OCI-LY3 (cell line): ENCODE data around the gene HK2.
"Not testable (repeated sequence)": the region's sequence is repeated elsewhere in the genome, so short reads cannot be mapped to it uniquely, and the experiment has no call there.

Experiments
- H2AFZ ChIP-seq: fragments of 200-600, 300-600 bp; shearing (Covaris generic); 2 replicates; pipeline ENCODE4 v1.6.0; 2014; ENCODE audit warnings: antibody characterized with exemption, low read depth, low read length
- H3K27ac ChIP-seq: fragments of 200-600, 300-600 bp; sonication (generic); 2 replicates; pipeline ENCODE4 v1.5.1; 2014; ENCODE audit warnings: mild to moderate bottlenecking, low read length, moderate library complexity, mixed read lengths
- H3K27me3 ChIP-seq: fragments of 200-600, 300-600 bp; sonication (generic); 2 replicates; pipeline ENCODE4 v1.6.1; 2014; ENCODE audit warnings: low read depth, low read length, mixed read lengths
- H3K36me3 ChIP-seq: fragments of 200-600, 300-600 bp; sonication (generic); replicated peaks from 2 replicates; pipeline ENCODE3; 2014; ENCODE audit warnings: low read depth, low read length, mixed read lengths
- H3K4me1 ChIP-seq: fragments of 300-600, 200-600 bp; sonication (generic); 2 replicates; pipeline ENCODE4 v1.6.1; 2014; ENCODE audit warnings: low read length, mixed read lengths
- H3K4me2 ChIP-seq: fragments of 200-600, 300-600 bp; sonication (generic); 2 replicates; pipeline ENCODE4 v1.6.1; 2014; ENCODE audit warnings: low read length, mixed read lengths
- H3K4me3 ChIP-seq: fragments of 300-600, 200-600 bp; sonication (generic); 2 replicates; pipeline ENCODE4 v1.5.1; 2014; ENCODE audit warnings: antibody characterized with exemption, mild to moderate bottlenecking, low read length, moderate library complexity
- H3K79me2 ChIP-seq: fragments of 300-600, 200-600 bp; shearing (Covaris generic); 2 replicates; pipeline ENCODE4 v1.6.1; 2014; ENCODE audit warnings: mild to moderate bottlenecking, low read length, mixed read lengths
- H3K9ac ChIP-seq: fragments of 300-600, 200-600 bp; shearing (Covaris generic); 2 replicates; pipeline ENCODE4 v1.6.0; 2014; ENCODE audit warnings: mild to moderate bottlenecking, low read length, moderate library complexity
- H3K9me3 ChIP-seq: fragments of 200-600, 300-600 bp; shearing (Covaris generic); 2 replicates; pipeline ENCODE4 v1.6.1; 2014; ENCODE audit warnings: low read length, mixed read lengths; ENCODE audit not compliant: insufficient read depth
- H4K20me1 ChIP-seq: fragments of 200-600, 300-600 bp; sonication (generic); 2 replicates; pipeline ENCODE4 v1.6.1; 2016; ENCODE audit warnings: low read length, mixed read lengths; ENCODE audit not compliant: insufficient read depth
- CTCF ChIP-seq: fragments of 200-600, 300-600 bp; sonication (generic); IDR thresholded peaks from 2 replicates; pipeline ENCODE4 v1.5.1; 2014; ENCODE audit warnings: antibody characterized with exemption, low read length, low read depth
- EZH2phosphoT487 ChIP-seq: fragments of 200-600 bp; shearing (Covaris generic); IDR thresholded peaks from 2 replicates; pipeline ENCODE4 v1.6.1; 2018; ENCODE audit warnings: antibody characterized with exemption, mixed run types, low read depth

The HK2 gene

GRCh38 chr2:74890711-74891110 is 56.8 kb downstream of the HK2 start:
- H3K4me1 ChIP-seq = no peaks in the 10 kb centered on the region
- no peak for TF ChIP-seq CTCF
- TF ChIP-seq EZH2phosphoT487 = no peak
- H3K27me3 ChIP-seq = no peaks in the 10 kb centered on the region
- H3K4me2 ChIP-seq = no peak overlapping the region
- H3K4me3 ChIP-seq = no peak overlapping the region
- H3K9ac ChIP-seq = no peak overlapping the region
- H4K20me1 ChIP-seq = no peaks in the 10 kb centered on the region
- H2AFZ ChIP-seq = no peak overlapping the region
- no peak overlapping the region for H3K27ac ChIP-seq
- H3K9me3 ChIP-seq = no peaks in the 10 kb centered on the region
- no peaks in the 10 kb centered on the region for H3K79me2 ChIP-seq
- peaks cover 78% of the 10 kb centered on the region for H3K36me3 ChIP-seq

- no peak overlapping the region for H2AFZ ChIP-seq
Measured at GRCh38 chr2:74891136-74891764, 57.3 kb downstream of the HK2 start.

GRCh38 chr2:74891816-74892215 is 57.9 kb downstream of the HK2 start:
- not testable (repeated sequence) for H4K20me1 ChIP-seq, H3K4me2 ChIP-seq, H3K9me3 ChIP-seq, H3K4me3 ChIP-seq, H3K27me3 ChIP-seq, H3K4me1 ChIP-seq, H3K9ac ChIP-seq, H3K79me2 ChIP-seq, H3K27ac ChIP-seq, H2AFZ ChIP-seq
- H3K36me3 ChIP-seq = peaks cover 78% of the 10 kb centered on the region

More at GRCh38 chr2:74891136-74891764, 57.3 kb downstream of the HK2 start:
- H3K36me3 ChIP-seq = peaks cover 80% of the 10 kb centered on the region
- H3K4me2 ChIP-seq = no peak overlapping the region
- TF ChIP-seq CTCF (no peak), EZH2phosphoT487 (no peak)
- no peaks in the 10 kb centered on the region for H3K9me3 ChIP-seq
- no peak overlapping the region for H3K27ac ChIP-seq
- no peaks in the 10 kb centered on the region for H3K4me1 ChIP-seq
- no peak overlapping the region for H3K4me3 ChIP-seq
- no peaks in the 10 kb centered on the region for H4K20me1 ChIP-seq
- no peaks in the 10 kb centered on the region for H3K27me3 ChIP-seq
- H3K9ac ChIP-seq = no peak overlapping the region
- no peaks in the 10 kb centered on the region for H3K79me2 ChIP-seq

GRCh38 chr2:74892609-74893008 is 58.7 kb downstream of the HK2 start:
- Histone ChIP-seq H3K4me2 (no peak overlapping the region), H3K4me1 (no peaks in the 10 kb centered on the region), H3K27ac (no peak overlapping the region)

More at GRCh38 chr2:74892609-74893008, 58.7 kb downstream of the HK2 start:
- no peaks in the 10 kb centered on the region for H4K20me1 ChIP-seq
- H2AFZ ChIP-seq = no peak overlapping the region
- no peaks in the 10 kb centered on the region for H3K79me2 ChIP-seq
- H3K36me3 ChIP-seq = peaks cover 72% of the 10 kb centered on the region
- no peak overlapping the region for H3K4me3 ChIP-seq
- no peaks in the 10 kb centered on the region for H3K9me3 ChIP-seq
- no peak overlapping the region for H3K9ac ChIP-seq
- no peak for TF ChIP-seq EZH2phosphoT487
- no peak for TF ChIP-seq CTCF
- no peaks in the 10 kb centered on the region for H3K27me3 ChIP-seq
